Measurements from ENCODE around the gene ETV1.

GRCh38 chr7:13850185-13850752, 139.2 kb downstream of the ETV1 start:
- no peak for TF ChIP-seq CTCF (IDR thresholded peaks at IDR 0.05)
- no peak for TF ChIP-seq POLR2AphosphoS5 (IDR thresholded peaks at IDR 0.05; ENCODE audit: low read depth, low read length)

All from Panc1 (cell line).